Peyer's patch (tissue), 4 donors: ENCODE results near the gene NUDCD3. TPM values are rescaled to one million over a fixed set of nuclear protein-coding genes. Genes with fewer than 3 reads are reported as not detected.

Experiments
- DNase-seq, 3 donors: peaks; one replicate each; pipeline ENCODE4 v3.0.0-alpha.2; 2017 to 2019
- H3K27ac ChIP-seq, 4 donors: fragments of 200-600 bp; sonication (generic); one replicate each; pipeline ENCODE4 v1.5.1; 2016 to 2019
- H3K27me3 ChIP-seq, 2 donors: fragments of 200-600 bp; sonication (generic); one replicate each; pipeline ENCODE4 v1.5.1; 2019
- H3K36me3 ChIP-seq, 3 donors: fragments of 200-600 bp; sonication (generic); one replicate each; pipeline ENCODE4 v1.5.1; 2016 to 2019
- H3K4me1 ChIP-seq, 4 donors: fragments of 200-600 bp; sonication (generic); one replicate each; pipeline ENCODE4 v1.5.1; 2016 to 2019
- H3K4me3 ChIP-seq, 4 donors: fragments of 200-600 bp; sonication (generic); 1 replicate in 3 of 4; 2 replicates in 1 of 4; pipeline ENCODE4 v1.5.1; 2016 to 2019; ENCODE audit warnings: mild to moderate bottlenecking in 1 of 4
- H3K9me3 ChIP-seq, 4 donors: fragments of 200-600 bp; sonication (generic); one replicate each; pipeline ENCODE4 v1.5.1; 2016 to 2019; ENCODE audit warnings: mild to moderate bottlenecking in 1 of 4
- POLR2A ChIP-seq, 2 donors: fragments of 450-650 bp; IDR thresholded peaks; one replicate each; pipeline ENCODE4 v1.5.1; 2017; ENCODE audit warnings: antibody characterized with exemption in 2 of 2, mild to moderate bottlenecking in 2 of 2, moderate library complexity in 2 of 2
- total RNA-seq, 4 donors: library from RNA; depleted of rRNA; stranded (reverse); fragments of >200 nt; gene quantifications; one replicate each; pipeline ENCODE4 v1.1.0, GENCODE V29; 2016
- TF ChIP-seq, protein P1 (sequence below), 6 experiments: fragments of 450-650 bp in 4 of 6; fragments of 200-600 bp in 2 of 6; sonication (generic) in 1 of 6; IDR thresholded peaks; one replicate each; pipeline ENCODE4 v1.5.1; 2017 to 2019; ENCODE audit warnings: antibody characterized with exemption in 6 of 6, mild to moderate bottlenecking in 3 of 6, moderate library complexity in 1 of 6

Gene NUDCD3
- total RNA-seq, 4 donors from 2014 or later: 32.9 to 61.9 (median 44.1) TPM

DNA sequence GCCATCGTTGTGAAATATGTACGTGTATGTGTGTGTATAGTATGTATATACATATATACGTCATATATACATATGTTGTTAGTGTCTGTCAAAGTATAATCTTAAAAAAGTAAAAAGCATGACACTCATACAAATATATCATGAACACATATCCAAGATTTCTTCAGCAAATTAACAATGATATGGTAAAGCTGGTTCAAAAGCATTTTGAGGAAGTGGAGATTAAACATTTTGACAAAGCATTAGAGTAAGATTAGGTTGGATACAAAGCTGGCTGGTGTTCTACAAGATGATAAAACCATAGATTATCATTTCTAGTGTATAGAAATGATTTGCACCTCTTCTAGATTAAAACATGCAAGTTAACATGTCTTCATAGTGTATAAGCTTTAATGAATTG is 771 bp upstream of the NUDCD3 start:
- Histone ChIP-seq H3K4me1 (peaks cover 0 to 23% (median 7%) of the 10 kb centered on the region in 4 donors), H3K36me3 (no peaks in the 10 kb centered on the region), H3K4me3 (peak overlapping the region; percentile 86 to 98 (median 88)), H3K27me3 (no peaks in the 10 kb centered on the region), H3K27ac (peak overlapping the region; percentile 92 to 98 (median 96)), H3K9me3 (no peaks in the 10 kb centered on the region)
- no peak for DNase-seq
- TF ChIP-seq, protein P1, sequence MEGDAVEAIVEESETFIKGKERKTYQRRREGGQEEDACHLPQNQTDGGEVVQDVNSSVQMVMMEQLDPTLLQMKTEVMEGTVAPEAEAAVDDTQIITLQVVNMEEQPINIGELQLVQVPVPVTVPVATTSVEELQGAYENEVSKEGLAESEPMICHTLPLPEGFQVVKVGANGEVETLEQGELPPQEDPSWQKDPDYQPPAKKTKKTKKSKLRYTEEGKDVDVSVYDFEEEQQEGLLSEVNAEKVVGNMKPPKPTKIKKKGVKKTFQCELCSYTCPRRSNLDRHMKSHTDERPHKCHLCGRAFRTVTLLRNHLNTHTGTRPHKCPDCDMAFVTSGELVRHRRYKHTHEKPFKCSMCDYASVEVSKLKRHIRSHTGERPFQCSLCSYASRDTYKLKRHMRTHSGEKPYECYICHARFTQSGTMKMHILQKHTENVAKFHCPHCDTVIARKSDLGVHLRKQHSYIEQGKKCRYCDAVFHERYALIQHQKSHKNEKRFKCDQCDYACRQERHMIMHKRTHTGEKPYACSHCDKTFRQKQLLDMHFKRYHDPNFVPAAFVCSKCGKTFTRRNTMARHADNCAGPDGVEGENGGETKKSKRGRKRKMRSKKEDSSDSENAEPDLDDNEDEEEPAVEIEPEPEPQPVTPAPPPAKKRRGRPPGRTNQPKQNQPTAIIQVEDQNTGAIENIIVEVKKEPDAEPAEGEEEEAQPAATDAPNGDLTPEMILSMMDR (IDR thresholded peaks at IDR 0.05): no peak
- TF ChIP-seq POLR2A (IDR thresholded peaks at IDR 0.05): no peak

DNA sequence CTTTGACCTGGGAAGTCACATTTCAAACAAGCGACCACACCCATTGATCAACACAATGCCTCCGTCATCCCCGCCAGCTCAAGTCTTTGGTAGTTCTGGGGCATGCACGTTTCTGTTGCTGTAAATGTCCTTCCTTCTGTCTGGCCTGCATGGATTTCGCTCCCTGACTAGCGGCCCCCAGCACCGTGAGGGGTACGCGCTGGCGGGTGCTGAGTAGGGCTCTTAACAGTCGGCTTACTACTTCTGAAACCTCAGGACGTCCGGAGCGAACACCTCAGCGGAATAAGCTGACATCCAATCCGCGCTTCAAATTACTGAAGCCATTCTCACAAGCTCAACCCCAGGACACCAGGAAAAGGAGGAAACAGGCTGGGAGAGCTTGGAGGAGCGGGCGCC is 505 bp downstream of the NUDCD3 start:
- H3K4me3 ChIP-seq: peak overlapping the region; percentile 86 to 98 (median 88)
- peaks cover 0 to 23% (median 7%) of the 10 kb centered on the region in 4 donors for H3K4me1 ChIP-seq
- peak overlapping the region; percentile 92 to 98 (median 96) for H3K27ac ChIP-seq
- peak in 2 of 3 donors; percentile 44 to 66 for DNase-seq
- TF ChIP-seq POLR2A (IDR thresholded peaks at IDR 0.05): no peak
- TF ChIP-seq, protein P1 (IDR thresholded peaks at IDR 0.05): no peak
- H3K27me3 ChIP-seq: no peaks in the 10 kb centered on the region
- peaks cover 0 to 1% (median 0%) of the 10 kb centered on the region in 3 donors for H3K36me3 ChIP-seq
- H3K9me3 ChIP-seq: no peaks in the 10 kb centered on the region

DNA sequence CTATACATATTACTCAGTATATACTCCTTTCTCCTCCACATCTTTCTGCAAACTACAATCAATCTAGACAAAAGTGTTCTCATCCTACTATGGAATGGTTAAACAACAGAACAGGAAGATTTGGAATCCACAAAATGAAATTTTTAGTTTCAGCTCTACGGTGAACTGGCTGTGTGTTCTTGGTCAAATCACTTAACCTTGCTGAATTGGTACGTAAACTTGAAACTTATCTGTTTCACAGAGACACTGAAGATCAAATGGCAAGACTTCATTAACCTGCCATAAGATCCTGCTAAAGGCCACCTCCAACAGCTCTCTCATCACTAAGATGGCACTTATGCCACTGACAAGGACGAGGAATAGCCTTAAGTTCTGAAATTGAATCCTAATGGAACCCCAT is 1.5 kb downstream of the NUDCD3 start:
- Histone ChIP-seq H3K4me3 (peak overlapping the region in 2 of 4 donors; percentile 89 to 98), H3K36me3 (peaks cover 0 to 11% (median 0%) of the 10 kb centered on the region in 3 donors), H3K27me3 (no peaks in the 10 kb centered on the region), H3K9me3 (no peaks in the 10 kb centered on the region), H3K27ac (no peak overlapping the region), H3K4me1 (peaks cover 0 to 23% (median 7%) of the 10 kb centered on the region in 4 donors)
- no peak for DNase-seq
- TF ChIP-seq POLR2A (IDR thresholded peaks at IDR 0.05): no peak

DNA sequence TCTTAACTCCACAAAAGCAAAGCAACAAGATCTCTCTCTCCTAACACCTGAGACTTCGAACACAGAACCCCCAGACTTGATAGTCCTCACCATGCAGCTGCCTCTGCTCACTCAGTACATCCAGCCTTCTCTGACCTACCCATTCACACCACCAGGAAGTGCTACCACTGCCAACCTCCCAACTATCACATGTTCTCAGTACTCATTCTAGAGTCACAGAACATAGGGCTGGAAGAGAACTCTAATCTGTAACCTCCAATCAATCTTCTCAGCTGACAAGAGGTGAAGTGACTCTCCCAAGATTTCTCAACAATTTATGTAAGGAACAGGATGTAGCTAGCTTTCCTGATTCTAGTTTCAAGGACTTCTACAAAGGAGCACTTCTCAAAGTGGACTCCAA is 3.8 kb downstream of the NUDCD3 start:
- Histone ChIP-seq H3K27me3 (no peaks in the 10 kb centered on the region), H3K36me3 (peaks cover 0 to 34% (median 0%) of the 10 kb centered on the region in 3 donors), H3K4me1 (peaks cover 0 to 23% (median 7%) of the 10 kb centered on the region in 4 donors), H3K27ac (no peak overlapping the region), H3K4me3 (no peak overlapping the region), H3K9me3 (no peaks in the 10 kb centered on the region)
- no peak for DNase-seq
- TF ChIP-seq, protein P1 (IDR thresholded peaks at IDR 0.05): peak in 2 of 6 experiments; percentile 10 to 25
- no peak for TF ChIP-seq POLR2A (IDR thresholded peaks at IDR 0.05)

DNA sequence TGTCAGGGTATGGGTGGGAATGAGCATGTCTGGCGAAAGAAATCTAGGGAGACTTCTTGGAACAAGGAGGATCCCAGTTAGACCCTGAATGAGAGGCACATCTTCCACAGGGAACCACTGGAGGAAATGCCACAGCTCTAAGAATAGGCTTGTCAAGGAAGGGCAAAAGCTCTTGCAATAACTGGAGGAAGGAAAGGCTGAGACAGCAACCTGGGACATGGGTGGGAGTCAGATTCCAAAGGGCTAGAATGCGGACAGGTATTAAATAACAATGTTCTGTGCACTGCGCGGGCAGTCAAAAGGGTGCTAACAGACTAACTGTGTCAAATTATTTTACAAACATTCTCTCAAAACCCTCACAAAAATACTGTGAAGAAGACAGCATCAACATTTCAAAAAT is 4.5 kb downstream of the NUDCD3 start:
- Histone ChIP-seq H3K4me1 (peaks cover 0 to 23% (median 7%) of the 10 kb centered on the region in 4 donors), H3K27ac (no peak overlapping the region), H3K9me3 (no peaks in the 10 kb centered on the region), H3K27me3 (no peaks in the 10 kb centered on the region), H3K36me3 (peaks cover 0 to 41% (median 0%) of the 10 kb centered on the region in 3 donors), H3K4me3 (no peak overlapping the region)
- no peak for DNase-seq
- TF ChIP-seq POLR2A (IDR thresholded peaks at IDR 0.05): no peak

DNA sequence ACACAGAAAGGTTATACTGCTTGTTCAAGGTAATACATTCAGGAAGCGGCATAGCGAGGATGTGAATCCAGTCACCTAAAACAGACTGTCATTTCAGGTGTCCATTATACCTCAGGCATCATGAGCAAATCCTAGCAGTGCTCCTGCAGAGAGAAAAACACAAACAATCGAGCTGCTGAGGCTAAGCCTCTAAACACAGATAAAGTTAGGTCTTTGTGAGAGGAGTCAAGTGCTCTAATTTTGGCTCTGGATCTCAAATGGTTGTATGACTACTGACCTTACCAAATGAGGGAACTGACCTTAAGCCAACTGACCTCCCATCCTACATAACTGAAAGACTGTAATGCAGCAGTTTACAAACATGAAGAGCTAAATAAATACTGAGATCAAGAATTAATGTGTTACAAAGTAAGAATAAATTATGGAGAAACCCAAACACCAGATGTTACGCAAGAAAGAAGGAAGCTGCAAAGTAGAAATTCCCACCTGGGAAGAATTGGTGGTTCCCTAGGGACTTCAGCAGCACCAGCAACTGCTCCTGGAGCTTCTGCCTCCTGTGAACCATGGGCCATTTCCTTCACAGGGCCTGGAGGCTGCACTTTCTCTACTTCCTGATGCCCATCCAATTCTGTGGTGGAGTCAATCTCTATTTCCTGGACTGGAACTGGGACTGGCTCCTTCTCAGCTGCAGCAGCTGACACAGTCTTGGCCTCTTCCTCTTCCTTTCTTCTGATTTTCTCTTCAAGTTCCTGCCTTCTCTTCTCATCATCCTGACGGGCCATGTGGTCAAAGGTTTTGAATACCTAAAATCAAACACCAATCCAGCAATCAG is 5.8 kb downstream of the NUDCD3 start:
- Histone ChIP-seq H3K9me3 (no peaks in the 10 kb centered on the region), H3K36me3 (peaks cover 0 to 49% (median 0%) of the 10 kb centered on the region in 3 donors), H3K27me3 (no peaks in the 10 kb centered on the region), H3K27ac (no peak overlapping the region), H3K4me1 (peaks cover 0 to 23% (median 7%) of the 10 kb centered on the region in 4 donors), H3K4me3 (no peak overlapping the region)
- DNase-seq: no peak
- no peak for TF ChIP-seq POLR2A (IDR thresholded peaks at IDR 0.05)
- TF ChIP-seq, protein P1 (IDR thresholded peaks at IDR 0.05): no peak
